ENCODE data around the gene SCRG1.

GRCh38 chr4:173432430-173432829, 33.5 kb upstream of the SCRG1 start:
- TF ChIP-seq CTCF (conservative IDR thresholded peaks at IDR 0.05 in 1 of 2, IDR thresholded peaks at IDR 0.05 in 1 of 2; ENCODE audit: extremely low read depth in 1 of 2, insufficient read depth in 1 of 2, low read depth in 1 of 2, low read length in 2 of 2) = no peak
- no peak for TF ChIP-seq EZH2 (IDR thresholded peaks at IDR 0.05; ENCODE audit: borderline replicate concordance, low read length)

Data from mammary epithelial cell (primary cell).